Fibroblast of villous mesenchyme (primary cell): ENCODE measurements around the gene SMPDL3A. TPM values are rescaled to one million over a fixed set of nuclear protein-coding genes. Genes with fewer than 3 reads are reported as not detected.

Source experiments
- DNase-seq: peaks from one replicate; pipeline ENCODE4 v3.0.0-alpha.2; 2010; ENCODE audit warnings: low read depth
- H3K4me3 ChIP-seq: 2 replicates; pipeline ENCODE4 v1.5.1; 2011; ENCODE audit warnings: low read depth, mild to moderate bottlenecking, low read length
- CTCF ChIP-seq: IDR thresholded peaks from 2 replicates; pipeline ENCODE4 v1.5.1; 2012; ENCODE audit warnings: low read depth, mild to moderate bottlenecking, low read length; ENCODE audit not compliant: insufficient read depth
- total RNA-seq: library from RNA; depleted of rRNA; stranded (reverse); fragments of >200 nt; gene quantifications from 2 replicates; pipeline ENCODE4 v1.2.3, GENCODE V29; 2012

SMPDL3A gene
- total RNA-seq, 1 donor: 13.4 TPM

DNA sequence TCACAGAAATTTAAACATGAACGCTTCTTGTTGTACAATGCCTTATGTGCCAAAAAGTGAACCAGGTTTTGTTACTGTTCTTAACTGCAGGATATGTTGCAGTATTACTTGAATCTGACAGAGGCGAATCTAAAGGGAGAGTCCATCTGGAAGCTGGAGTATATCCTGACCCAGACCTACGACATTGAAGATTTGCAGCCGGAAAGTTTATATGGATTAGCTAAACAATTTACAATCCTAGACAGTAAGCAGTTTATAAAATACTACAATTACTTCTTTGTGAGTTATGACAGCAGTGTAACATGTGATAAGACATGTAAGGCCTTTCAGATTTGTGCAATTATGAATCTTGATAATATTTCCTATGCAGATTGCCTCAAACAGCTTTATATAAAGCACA lies 19.9 kb downstream of the SMPDL3A start:
- no peak overlapping the region for H3K4me3 ChIP-seq
- no peak for TF ChIP-seq CTCF
- DNase-seq: peak; percentile 78

DNA sequence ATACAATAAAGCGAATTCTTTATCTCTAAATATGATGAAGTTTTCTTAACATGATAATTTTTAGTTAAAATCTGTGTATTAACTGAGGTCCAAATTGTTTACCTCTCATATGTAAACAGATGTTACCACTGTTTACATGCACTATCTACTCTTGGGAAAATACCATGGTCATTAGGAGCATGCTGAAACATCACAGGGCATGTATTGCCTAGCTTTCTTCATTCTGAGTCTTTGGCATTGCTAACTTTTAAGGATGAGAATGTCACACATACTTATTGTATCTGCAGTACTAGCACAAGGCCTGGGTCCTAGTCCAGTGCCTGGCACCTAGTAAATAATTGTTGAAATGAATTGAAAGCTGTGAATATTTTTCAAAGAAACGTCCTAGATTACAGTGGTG lies 20.6 kb downstream of the SMPDL3A start:
- no peak overlapping the region for H3K4me3 ChIP-seq
- peak; percentile 58 for DNase-seq
- TF ChIP-seq CTCF: no peak

GRCh38 chr6:122810189-122810588 lies 21.1 kb downstream of the SMPDL3A start:
- no peak for TF ChIP-seq CTCF
- no peak for DNase-seq
- no peak overlapping the region for H3K4me3 ChIP-seq

- TF ChIP-seq CTCF: no peak
- H3K4me3 ChIP-seq: no peak overlapping the region
- no peak for DNase-seq
These were observed 28.3 kb downstream of the SMPDL3A start for GRCh38 chr6:122817358-122817757.

DNA sequence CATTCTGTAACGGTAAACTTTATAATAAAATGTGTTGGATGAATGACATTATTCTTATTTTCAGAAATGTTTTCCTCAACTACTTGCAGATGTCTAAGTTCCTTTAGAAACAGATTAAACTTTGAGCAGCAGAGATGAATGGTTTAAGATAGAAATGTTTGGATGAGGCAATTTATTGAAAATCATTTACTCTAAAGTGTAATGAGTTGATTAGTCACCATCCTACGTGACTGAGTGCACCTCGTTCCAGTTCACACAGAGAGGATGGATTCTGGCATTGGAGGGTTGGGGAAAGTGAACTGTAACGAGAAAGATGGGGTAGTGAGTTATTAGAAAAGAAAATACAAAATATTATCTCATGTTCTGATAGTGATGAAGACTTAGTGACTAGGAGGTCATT lies 28.7 kb downstream of the SMPDL3A start:
- no peak for TF ChIP-seq CTCF
- DNase-seq: no peak
- H3K4me3 ChIP-seq: no peak overlapping the region

DNA sequence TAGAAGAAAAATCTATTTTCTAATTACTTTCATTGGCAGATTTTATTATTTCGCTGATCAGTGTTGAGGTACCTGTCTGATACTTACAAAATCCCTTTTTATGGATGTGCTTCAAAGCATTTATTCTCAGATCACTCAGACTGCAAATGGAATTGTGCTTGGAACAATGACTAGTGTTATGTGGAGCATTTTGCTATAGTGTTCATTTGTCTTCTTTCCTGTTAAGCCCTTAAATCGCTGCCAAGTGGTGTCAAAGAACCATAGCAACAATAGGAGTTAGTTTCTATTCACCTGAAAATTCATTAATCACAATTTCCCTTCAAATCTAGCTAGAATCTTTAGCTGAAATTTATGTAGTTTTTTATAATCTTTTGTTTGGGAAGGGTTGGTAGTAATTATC lies 29.8 kb downstream of the SMPDL3A start:
- no peak overlapping the region for H3K4me3 ChIP-seq
- no peak for DNase-seq
- TF ChIP-seq CTCF: no peak

- no peak for DNase-seq
- H3K4me3 ChIP-seq: no peak overlapping the region
- TF ChIP-seq CTCF: no peak
These were observed 32.0 kb downstream of the SMPDL3A start for GRCh38 chr6:122821095-122821494.
